ENCODE measurements around the gene CD70.
"Not testable (repeated sequence)": the region's sequence is repeated elsewhere in the genome, so short reads cannot be mapped to it uniquely, and the experiment has no call there.

Gene CD70

DNA sequence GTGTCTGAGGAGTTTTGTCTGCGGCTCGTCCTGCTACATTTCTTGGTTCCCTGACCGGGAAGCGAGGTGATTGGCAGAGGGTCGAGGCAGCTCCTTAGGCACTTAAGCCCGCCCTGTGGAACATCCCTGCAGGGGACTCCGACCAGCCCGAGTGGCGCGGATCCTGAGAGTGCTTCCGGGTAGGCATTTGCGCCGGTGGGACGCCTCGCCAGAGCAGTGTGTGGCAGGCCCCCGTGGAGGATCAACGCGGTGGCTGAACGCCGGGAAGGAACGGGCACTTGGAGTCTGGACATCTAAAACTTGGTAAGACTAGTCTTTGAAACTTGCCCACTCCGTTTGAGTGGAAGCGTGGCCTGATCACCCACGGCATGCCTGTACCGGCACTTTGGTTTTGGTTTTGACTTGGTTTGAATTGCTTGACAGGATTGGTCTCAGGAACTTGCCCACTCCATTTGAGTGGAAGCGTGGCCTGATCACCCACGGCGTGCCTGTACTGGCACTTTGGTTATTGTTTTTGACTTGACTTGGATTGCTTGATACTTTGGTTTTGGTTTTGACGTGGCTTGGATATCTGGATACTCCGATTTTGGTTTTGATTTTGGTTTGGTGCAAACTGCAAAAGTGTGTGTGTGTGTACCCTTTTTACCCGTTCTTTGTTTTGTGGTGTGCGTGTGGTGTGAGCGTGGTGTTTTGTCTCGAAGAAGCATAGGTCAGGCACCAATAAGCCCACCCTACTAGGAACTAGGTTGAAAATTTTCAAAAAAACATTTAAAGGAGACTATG is 6.7 kb upstream of the CD70 start:
- DNase-seq (ENCODE audit: low spot score) = not testable (repeated sequence)

DNA sequence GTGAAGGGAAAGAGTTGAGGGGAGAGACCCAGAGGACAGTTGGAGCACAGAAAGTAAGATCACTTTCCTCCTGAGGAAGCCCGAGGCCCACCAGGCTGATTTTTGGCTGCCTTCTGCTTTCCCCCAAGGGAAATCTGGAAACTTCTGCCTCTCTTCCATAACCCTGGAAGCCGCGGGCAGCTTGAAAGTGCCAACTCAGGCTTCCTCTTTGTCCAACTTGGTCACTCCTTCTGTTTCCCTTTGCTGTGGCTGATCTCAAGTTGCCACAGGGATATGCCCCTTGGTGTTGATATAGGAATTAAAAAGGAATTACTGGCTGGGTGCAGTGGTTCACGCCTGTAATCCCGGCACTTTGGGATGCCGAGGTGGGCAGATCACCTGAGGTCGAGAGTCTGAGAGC is 5.7 kb upstream of the CD70 start:
- no peak for DNase-seq (ENCODE audit: low spot score)

DNA sequence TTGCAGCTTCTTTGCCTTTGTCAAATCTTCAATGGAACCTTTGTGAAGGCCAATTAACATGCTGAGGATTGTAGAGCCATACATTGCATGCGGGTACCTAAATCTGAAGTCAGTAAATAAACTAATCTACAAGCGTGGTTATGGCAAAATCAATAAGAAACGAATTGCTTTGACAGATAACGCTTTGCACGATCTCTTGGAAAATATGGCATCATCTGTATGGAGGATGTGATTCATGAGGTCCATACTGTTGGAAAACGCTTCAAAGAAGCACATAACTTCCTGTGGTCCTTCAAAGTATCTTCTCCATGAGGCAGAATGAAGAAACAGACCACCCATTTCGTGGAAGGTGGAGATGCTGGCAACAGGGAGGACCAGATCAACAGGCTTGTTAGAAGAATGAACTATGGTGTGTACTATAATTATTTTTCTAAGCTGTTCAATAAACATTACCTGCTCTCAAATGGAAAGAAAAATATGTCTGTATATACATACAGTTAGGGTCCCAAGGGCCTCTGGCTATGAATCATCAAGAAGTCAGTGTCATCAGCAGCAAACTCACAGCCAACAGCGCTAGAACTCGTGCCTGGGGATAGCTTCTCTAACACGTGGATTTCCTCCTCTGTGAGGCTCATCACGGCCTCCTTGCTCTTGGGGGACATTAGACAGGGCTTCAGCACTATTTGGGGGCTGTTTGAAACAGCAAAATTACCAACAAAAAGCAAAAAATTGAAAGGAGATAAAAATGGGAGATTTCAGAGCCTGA is 2.9 kb upstream of the CD70 start:
- DNase-seq (ENCODE audit: low spot score) = no peak

DNA sequence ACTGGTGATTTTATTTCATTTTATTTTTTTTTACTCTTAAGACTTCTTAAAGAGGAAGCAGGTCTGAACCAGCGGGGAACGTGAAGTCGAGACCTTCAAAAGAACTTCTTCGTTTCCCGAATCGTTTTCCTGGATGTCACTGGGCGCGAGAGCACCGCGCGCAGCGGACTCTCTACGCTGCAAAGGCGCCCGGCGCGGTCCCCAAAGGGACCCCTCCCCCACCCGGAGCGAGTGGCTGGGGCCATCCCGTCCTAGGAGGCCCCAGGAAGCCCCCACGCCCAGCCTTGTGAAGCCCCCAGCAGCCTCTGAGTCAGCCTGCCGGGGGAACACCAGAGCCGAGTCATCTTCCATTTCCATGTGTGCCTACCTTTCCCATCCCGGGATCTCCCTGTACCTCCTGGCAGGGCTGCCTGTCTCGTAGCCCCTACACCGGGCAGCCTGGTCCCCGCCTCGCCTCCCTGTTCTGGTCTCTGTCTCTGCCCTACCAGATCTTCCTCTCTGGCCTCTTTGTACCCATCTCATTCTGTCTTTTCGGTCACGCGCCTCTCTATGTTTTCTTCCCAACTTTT is 608 bp downstream of the CD70 start:
- no peak for DNase-seq (ENCODE audit: low spot score)

DNA sequence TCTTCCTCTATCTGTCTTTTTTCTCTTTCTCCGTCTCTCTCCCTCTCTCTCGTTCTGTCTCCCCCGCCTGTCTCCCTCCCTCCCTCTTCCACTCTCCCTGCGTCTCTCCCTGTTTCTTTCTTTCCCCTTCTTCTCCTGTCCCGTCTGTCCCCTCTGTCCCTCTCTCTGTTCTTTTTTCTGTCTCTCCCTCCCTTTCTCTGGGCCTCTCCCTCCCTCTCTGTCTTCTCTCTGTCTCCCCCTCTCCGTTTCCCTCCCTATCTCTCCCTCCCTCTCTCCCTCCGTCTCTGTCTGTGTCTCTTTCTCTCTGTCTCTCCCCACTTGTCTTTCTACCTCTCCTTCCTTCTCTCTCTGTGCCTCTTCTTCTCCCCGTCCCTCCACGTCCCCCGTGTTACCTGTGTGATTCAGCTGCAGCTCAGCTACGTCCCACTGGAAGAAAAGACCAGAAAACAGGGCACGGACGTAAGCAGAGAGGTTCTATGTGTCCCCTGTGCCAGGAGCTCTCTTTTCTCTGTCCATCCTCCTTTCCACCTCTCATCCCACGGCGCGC is 1.2 kb downstream of the CD70 start:
- DNase-seq (ENCODE audit: low spot score) = no peak

DNA sequence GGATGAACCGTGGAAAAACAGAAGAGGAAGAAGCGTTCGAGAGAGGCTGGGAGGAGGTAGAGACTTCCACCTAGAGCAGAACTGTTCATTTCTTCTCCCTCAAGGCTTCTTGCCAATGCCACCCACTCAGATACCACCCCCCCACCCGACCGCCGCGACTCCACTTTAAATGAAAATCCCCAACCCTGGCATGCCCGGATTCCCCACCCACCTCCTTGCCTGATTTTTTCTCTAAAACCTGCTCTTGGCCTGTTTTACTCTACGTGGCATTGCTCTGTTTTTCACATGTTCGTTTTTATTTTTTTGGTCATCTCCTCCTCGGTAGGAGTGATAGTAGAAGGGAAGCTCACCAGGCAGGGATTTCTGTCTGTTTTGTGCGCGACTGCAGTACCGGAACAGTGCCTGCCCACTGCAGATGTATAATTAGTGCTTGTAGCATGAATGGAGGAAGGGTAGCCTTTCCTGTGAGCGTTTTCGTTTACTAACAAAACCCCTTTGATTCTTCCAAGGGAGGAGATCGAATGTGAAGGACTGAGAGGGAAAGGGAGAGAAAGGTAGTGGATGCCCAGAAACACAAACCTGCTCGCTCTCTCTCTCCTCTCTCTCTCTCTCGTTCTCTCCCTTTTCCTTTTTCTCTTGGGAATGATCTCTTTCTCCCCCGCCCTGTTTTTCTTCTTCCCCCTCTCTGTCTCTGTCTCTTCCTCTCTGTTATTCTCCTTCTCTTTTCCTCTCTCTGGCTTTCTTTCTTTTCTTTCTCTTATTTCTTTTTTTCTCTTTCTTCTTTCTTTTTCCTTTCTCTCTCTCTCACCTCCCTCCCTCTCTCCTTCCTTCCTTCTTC is 2.2 kb downstream of the CD70 start:
- no peak for DNase-seq (ENCODE audit: low spot score)

DNA sequence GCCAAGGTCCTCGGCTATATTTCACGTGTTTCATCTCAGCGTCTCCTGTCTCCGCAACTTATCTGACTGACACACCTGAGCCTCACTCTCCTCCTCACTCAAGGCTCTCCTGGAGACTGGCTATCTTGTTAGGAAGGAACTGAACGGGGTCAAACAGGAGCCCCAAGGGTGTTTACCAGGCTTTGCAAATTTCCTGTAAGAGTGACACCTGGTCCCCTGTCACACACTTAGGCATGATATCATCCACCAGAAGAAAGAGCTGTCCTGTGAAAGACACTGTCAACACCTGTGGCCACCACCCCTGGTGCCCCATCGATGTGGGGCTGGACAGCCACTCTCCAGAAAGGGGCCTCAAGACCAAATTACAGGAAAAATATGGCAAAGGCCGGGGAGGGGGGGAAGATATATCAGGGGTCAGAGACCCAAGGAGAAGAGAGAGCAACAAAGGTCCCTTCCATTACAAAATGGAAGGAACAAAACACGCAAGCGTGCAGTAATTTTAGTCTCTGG is 2.9 kb downstream of the CD70 start:
- DNase-seq (ENCODE audit: low spot score) = no peak

DNA sequence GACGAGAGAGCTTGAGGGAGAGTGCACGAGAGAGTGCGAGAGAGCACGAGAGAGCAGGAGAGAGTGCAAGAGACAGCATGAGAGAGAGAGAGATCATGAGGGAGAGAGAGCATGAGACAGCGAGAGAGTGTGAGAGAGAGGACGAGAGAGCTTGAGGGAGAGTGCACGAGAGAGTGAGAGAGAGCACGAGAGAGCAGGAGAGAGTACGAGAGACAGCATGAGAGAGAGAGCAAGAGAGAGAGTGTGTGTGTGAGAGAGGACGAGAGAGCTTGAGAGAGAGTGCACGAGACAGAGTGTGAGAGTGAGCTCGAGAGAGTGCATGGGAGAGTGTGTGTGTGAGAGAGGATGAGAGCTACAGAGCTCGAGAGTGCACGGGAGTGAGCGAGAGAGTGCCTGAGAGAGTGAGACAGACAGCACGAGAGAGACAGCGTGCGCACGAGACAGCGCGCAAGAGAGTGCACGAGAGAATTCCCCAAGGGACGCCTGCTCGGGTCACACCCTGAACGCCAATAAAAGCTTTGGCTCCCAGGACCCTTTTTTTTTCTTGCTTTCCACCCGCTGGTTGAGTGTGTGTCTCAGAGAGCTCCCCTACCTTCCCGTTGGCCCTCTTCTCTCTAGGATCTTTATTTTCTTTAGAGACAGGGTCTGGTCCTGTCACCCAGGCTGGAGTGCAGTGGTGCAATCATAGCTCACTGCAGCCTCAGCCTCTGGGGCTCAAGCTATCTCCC is 3.7 kb downstream of the CD70 start:
- DNase-seq (ENCODE audit: low spot score) = no peak

DNA sequence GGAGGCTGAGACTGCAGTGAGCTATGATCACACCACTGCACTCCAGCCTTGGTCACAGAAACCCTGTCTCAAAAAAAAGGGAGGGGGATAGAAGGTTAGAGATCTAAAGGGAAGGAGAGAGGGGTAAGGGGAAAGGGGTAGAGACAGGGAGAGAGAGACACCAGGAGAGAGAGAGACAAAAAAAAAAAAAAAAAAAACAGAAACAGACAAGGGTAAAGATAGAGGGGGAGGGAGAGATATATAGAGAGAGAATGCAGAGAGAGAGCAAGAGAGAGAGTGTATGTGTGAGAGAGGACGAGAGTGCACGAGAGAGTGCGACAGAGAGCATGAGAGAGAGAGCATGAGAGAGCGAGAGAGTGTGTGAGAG is 4.2 kb downstream of the CD70 start:
- no peak for DNase-seq (ENCODE audit: low spot score)

DNA sequence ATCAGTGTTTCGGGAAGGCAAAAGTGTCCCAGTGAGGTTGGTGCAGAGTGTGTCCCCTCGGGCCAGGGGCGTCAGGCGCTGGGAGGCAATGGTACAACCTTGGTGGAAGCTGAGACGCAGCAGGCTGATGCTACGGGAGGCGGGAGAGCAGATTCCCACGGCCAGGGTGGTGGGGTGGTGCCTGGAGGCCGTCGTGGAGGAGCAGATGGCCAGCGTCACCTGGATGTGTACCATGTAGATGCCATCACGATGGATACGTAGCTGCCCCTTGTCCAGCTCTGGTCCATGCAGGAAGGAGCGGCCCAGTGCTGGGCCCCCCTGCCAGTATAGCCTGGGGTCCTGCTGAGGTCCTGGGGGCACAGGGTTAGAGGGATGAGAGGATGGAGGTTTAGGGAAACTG is 4.9 kb downstream of the CD70 start:
- no peak for DNase-seq (ENCODE audit: low spot score)

DNA sequence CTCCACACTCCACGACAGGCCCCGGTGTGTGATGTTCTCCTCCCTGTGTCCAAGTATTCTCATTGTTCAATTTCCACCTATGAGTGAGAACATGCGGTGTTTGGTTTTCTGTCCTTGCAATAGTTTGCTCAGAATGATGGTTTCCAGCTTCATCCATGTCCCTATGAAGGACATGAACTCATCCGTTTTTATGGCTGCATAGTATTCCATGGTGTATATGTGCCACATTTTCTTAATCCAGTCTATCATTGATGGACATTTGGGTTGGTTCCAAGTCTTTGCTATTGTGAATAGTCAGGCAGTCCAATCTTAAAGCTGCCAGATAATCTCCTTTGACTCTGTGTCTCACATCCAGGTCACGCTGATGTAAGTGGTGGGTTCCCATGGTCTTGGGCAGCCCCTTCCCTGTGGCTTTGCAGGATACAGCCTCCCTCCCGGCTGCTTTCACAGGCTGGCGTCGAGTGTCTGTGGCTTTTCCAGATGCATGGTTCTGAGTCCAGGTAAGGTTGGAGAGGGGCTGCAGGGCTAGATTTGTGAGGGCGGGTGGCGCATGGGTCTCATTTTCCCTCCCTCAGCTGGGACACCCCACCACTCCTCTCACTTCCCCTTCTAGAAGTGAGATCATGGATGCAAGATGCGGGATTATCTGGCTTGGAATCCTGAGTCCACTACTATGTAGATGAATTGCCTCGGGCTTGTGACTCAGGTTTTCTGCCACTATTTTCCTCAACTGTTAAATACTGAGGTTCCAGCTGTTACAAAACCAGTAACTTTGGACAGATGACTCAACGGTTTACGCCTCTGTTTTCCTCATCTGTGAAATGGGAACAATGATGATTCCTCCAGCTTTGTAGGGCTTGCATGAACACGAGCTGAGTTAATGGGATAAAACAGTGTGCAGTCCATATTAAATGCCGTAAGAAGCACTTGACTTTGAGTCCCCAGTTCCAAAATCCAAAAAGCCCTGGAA is 8.2 kb downstream of the CD70 start:
- not testable (repeated sequence) for DNase-seq (ENCODE audit: low spot score)

DNA sequence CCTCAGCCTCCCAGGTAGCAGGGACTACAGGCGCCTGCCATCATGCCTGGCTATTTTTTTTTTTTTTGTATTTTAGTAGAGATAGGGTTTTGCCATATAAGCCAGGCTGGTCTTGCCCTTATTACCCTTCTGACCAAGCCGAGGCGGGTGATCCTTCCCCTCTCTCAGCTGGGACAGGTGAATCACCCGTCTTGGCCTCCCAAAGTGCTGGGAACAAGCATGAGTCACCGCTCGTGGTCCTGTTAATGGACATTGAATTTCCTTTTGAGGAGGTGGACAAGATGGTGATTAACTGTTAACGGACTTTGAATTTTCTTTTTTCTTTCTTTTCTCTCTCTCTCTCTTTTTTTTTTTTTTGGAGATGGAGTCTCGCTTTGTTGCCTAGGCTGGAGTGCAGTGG is 10.6 kb downstream of the CD70 start:
- no peak for DNase-seq (ENCODE audit: low spot score)

DNA sequence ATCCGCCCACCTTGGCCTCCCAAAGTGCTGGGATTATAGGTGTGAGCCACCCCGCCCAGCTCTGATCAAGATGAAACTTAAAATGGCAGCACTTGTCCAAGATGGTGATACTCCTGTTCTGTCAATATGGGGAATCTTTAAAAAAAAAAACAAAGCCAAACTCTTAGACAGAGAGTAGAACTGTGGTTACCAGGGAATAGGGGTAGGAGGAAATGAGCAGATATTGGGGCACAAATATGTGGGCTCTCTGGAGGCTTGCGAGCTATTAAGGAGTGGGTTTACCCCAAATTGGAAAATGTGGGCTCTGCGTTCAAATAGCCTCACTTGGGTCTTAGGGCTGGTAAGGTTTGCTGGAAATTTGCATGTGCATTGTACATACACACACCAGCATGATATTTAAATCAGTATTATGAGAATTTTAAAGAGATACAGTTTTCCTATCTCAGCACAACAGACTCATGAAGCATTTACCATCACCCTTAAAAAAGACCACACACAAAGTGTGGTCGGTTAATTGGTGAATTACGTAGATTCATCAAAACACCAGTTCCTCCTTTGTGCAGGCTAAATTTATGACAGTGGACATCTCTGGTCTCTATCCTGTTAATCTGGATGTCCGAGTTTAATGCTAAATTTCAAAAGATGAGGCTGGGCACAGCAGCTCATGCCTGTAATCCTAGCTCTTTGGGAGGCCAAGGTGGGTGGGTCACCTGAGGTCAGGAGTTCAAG is 11.3 kb downstream of the CD70 start:
- DNase-seq (ENCODE audit: low spot score) = no peak

DNA sequence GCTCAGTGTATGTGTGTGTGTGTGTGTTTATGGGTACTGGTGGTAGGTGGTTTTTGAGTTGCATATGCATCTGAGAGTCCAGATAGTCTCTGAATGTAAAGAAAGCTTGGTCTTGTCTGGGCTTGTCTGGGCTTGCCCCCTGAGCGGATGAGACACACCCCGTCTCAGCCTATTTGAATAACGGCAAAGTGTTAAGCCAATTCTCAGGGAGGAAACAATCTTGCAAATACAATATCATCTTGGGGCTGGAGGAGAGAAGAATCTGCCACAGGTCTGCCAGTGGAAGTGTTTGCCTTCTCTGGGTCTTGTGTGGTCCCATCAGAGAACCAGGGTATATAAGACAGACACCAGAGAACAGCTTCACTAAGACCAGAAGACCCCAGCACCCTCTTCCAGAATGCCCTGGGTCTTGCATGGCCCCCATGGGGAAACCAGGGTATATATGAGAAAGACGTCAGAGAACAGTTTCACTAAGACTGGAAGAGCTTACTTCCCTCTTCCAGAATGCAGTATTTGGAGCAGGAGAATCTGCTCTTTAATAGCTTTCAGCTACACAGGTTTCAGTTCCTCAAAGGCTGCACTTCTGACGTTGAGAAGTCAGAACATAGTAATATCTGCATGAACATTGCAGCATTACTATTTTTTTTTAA is 13.3 kb downstream of the CD70 start:
- peak; percentile 39 for DNase-seq (ENCODE audit: low spot score)

DNA sequence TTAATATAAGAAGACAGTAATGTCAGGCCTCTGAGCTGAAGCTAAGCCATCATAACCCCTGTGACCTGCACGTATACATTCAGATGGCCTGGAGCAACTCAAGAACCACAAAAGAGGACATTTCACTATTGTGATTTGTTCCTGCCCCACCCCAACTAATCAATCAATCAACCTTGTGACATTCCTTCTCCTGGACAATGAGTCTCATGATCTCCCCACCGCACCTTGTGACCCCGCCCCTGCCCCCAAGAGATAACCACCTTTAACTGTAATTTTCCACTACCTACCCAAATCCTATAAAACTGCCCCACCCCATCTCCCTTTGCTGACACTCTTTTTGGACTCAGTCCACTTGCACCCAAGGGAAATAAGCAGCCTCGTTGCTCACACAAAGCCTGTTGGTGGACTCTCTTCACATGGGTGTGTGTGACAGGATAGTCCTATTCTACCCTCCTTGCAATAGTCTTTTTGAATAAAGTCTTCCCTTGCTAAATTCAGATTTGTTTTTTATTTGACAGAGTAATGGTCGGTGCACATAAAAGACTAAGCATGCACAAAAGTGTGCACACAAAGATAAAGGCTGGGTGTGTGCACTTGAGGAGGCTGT is 14.0 kb downstream of the CD70 start:
- DNase-seq (ENCODE audit: low spot score) = no peak

DNA sequence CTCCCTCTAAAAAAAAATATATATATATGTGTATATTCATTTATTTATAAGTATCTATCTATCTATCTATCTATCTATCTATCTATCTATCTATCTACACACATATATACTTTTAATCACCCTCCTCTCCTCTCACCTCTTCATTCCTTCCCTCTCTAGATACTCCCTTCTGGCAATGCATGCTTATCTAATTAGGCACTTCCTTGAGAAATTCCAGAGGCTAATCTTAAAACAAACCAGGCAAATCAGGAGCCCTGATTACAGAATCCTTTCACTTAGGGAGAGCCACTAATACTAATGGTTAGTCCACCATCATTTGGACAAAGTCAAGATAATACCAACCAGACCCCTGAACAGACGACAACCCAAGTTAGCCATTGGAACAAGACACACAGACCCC is 17.6 kb downstream of the CD70 start:
- DNase-seq (ENCODE audit: low spot score) = no peak

DNA sequence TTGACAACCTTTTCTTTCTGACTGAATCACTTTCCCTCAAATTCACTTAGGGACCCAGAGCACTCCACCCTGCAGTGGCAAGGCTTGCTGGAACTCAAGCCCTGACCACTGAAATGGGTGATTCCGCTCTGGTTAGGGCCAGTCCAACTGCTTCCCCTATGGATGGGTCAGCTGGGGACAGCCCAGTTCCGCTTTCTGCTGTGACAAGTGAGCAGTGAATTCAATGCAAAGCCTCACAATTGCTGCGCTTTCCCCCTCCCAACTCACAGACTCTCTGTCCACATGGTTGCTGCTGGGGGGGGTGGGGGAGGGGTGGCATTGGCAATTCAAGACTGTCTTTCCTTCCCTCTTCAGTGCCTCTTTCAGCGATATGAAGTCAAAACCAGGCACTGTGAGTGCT is 18.7 kb downstream of the CD70 start:
- peak; percentile 62 for DNase-seq (ENCODE audit: low spot score)

DNA sequence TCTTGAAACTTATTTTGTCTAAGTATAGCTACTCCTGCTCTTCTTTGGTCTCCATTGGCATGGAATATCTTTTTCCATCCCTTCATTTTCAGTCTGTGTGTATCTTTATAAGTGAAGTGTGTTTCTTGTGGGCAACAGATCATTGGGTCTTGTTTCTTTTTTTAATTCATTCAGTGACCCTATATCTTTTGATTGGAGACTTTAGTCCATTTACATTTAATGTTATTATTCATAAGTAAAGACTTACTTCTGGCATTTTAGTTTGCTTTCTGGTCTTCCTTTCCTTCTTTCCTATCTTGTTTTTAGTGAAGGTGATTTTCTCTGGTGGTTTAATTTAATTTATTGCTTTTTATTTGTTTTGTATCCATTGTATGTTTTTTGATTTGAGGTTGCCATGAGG is 19.8 kb downstream of the CD70 start:
- DNase-seq (ENCODE audit: low spot score) = no peak
